ENCODE measurements around the gene WNT9A.
"Not testable (repeated sequence)": the region's sequence is repeated elsewhere in the genome, so short reads cannot be mapped to it uniquely, and the experiment has no call there.

Gene WNT9A

DNA sequence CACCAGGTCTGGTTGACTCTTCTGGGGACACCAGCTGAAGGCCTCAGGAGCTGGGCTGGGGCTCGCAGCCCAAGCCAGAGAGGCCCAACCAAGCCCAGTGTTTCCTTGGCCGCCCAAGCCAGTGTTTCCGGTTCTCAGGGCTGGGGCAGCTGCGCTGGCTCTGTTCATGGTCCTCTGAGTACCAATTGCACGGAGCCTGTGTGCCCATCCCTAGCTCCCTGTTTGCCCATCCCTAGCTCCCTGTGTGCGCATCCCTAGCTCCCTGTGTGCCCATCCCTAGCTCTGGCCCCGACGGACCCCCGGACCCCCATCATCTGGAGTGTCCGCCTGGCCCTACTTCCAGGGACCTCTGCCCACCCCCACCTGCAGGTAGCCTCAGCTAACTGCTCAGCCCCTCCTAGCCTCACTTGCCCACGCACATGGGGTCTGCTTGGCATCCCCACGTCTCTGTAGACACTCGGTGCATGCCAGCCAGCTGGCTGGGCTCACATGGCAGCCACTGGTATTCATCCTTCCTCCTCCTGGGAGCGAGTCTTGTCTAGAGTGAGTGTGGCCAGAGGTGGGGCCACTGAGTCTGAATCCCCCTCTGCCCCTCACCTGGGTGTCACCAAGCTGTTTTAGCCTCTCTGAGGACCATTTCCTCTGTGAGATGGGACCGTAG, 64.0 kb downstream of the WNT9A start:
- no peak for DNase-seq

DNA sequence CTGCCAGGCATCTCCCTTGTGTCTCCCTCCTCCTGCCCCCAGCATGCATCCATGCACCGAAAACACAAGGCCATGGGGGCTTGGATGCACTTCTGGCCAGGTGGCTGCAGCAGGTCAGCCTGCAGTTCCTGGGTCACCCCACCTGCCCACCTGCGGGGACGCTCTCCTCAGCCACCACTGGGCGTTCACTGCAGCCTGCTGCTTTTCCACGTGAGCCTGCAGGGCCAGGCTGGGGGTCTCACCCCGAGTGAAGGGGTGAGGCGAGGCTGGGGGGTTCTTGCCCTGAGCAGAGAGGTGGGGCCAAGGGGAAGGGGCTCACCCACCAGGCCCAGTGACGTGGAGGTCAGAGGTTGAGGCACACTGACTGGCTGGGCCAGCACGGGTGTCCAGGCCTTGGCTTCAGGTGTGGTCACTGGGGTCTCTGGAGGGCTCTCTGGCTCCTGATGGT, 64.6 kb downstream of the WNT9A start:
- no peak for DNase-seq

DNA sequence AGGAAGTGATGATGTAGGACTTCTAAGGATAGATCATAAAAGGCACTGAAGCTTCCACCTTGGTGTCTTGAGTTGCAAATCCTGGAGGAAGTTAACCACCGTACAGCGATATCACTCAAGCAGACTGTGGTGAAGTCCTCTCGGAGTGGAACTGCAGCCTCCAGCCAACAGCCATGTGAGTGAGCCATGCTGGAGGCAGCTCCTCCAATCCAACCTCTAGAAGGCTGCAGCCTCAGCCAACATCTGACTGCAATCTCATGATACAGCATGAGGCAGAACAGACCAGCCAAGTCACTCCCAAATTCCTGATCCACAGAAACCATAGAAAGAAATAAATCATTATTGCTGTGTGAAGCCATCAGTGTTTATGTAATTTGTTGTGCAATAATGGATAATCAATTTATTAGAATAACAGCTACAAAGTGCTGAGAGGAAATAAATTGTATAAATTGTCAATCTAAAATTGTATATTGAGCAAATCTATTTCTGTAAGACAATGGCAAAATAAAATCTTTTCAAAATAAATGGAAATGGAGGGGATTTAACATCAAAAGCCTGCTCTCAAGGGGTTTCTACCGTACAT, 67.3 kb downstream of the WNT9A start:
- DNase-seq = no peak

DNA sequence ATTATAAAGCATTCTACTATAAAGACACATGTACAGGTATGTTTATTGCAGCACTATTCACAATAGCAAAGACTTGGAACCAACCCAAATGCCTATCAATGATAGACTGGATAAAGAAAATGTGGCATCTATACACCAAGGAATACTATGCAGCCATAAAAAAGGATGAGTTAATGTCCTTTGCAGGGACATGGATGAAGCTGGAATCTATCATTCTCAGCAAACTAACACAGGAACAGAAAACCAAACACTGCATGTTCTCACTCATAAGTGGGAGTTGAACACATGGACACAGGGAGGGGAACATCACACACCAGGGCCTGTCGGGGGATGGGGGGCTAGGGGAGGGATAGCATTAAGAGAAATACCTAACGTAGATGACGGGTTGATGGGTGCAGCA, 69.9 kb downstream of the WNT9A start:
- not testable (repeated sequence) for DNase-seq

DNA sequence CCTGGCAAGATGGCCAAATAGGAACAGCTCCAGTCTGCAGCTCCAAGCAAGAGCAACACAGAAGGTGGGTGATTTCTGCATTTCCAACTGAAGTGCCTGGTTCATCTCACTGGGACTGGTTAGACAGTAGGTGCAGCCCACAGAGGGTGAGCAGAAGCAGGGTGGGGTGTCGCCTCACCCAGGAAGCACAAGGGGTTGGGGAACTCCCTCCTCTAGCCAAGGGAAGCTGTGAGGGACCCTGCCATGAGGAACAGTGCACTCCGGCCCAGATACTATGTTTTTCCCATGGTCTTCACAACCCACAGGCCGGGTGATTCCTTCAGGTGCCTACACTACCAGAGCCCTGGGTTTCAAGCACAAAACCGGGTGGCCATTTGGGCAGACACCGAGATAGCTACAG, 75.8 kb downstream of the WNT9A start:
- DNase-seq = not testable (repeated sequence)

DNA sequence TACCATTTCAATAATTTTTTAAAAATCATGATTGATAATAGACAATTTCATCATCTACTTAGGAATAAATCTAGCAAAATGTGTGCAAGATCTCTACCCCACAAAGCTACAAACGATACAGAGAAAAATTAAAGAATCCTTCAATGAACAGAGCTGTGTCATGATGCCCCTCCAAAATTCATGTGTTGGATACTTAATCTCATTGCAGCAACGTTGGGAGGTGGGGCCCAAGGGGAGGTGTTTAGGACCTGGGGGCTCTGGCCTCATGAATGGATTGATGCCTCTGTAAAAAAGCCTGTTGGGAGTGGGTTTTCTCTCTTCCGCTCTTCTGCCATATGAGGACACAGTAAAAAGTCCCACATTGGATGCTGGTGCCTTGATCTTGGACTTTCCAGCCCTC, 77.4 kb downstream of the WNT9A start:
- no peak for DNase-seq

DNA sequence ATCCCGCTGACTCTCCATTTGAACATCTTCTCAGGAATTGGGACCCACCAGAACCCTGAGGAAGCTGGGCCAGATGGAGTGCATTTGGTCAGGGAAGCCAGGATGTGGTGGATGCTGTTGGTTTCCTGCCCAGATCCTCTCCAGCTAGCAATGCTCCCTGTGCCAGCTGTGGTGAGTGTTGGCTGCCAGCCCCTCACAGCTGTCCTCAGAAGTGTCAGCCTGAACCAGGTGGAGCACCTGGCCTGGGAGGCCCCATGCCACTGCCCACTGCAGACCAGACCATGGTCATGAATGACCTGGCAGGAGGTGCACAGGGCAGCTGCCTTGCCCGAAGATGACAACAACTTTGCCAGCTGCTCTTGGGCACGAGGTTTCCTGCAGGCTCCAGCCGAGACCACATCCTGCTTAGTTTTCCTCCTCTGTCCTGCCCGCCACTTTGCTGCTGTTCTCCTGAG, 77.9 kb downstream of the WNT9A start:
- DNase-seq = no peak

DNA sequence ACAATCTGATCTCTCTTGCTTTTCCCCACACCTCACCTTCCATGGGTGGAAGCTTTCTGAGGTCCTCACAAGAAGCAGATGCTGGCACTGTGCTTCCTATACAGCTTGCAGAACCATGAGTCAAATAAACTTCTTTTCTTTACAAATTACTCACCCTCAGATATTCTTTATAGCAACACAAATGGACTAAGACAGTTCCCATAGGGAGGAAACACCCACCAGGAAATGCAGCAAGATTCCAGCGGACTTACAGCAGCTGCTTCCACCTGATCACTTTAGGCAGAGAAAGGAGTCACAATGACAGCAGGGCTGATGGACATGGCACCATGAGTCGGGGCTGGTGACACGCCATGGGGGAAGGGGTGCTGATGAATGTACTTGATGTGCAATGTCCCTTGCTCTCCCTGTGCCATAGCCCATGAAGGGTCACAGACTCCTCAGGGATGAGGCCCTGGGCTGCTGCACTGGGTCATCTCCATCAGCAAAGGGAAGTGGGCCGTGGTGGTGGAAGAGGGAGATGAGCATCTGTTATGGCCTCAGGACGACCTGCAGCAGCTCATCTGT, 78.4 kb downstream of the WNT9A start:
- DNase-seq = no peak
